ENCODE results near the gene BACH2. TPM values are rescaled to one million over a fixed set of nuclear protein-coding genes. Genes with fewer than 3 reads are reported as not detected.

Gene BACH2
- total and polyA plus RNA-seq, 2 of the 8 experiments (the other 6 are each of a cell fraction or from before 2014, with no cell fraction given) = 1.9 to 5.9 TPM

DNA sequence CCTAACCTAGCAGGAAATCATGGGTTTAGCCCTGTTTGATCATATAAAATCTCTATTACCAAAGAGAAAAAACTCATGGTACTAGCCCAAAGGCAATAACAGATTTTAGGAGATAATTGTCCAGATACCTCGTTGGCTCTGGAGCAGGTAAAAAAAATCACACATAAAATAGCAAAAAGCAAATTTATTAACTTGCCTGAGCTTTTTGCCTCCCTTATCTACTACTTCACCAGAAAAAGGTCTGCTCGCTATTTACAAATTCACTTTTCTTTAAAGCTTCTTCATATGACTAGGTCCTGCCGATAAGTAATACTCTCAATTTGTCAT, 320.0 kb downstream of the BACH2 start:
- Histone ChIP-seq H4K20me1 (replicated peaks in 1 of 2; ENCODE audit: control insufficient read depth in 1 of 2, insufficient read depth in 2 of 2, low read length in 2 of 2) (no peaks in the 10 kb centered on the region), H3K36me3 (ENCODE audit: control insufficient read depth in 2 of 4, insufficient read depth in 4 of 4, low read length in 3 of 4) (peaks cover 0 to 2% (median 0%) of the 10 kb centered on the region in 4 experiments; a peak in 2 of 8 replicates), H4K5ac (ENCODE audit: insufficient read length, low read depth, low read length) (no peak overlapping the region), H2AK5ac (ENCODE audit: low read depth, low read length) (no peak overlapping the region), H3K56ac (replicated peaks; ENCODE audit: insufficient read length, low read depth, low read length) (no peak overlapping the region), H3K23me2 (ENCODE audit: low read depth, low read length) (no peaks in the 10 kb centered on the region), H3K23ac (ENCODE audit: insufficient read length) (no peak overlapping the region), H2BK5ac (ENCODE audit: low read depth, low read length) (no peak overlapping the region), H2BK20ac (ENCODE audit: low read length) (no peak overlapping the region), H2BK120ac (replicated peaks; ENCODE audit: low read depth, low read length) (no peak overlapping the region), H3K14ac (ENCODE audit: insufficient read length) (no peak overlapping the region), H3K79me2 (ENCODE audit: control insufficient read depth in 1 of 2, insufficient read depth in 2 of 2, low read length in 2 of 2) (no peaks in the 10 kb centered on the region), H3K9me3 (ENCODE audit: insufficient read depth in 2 of 2, low read depth in 1 of 2, low read length in 1 of 2) (no peaks in the 10 kb centered on the region), H3K4me3 (ENCODE audit: extremely low read depth in 1 of 4, insufficient read depth in 2 of 4, low read depth in 3 of 4, low read length in 4 of 4) (no peak overlapping the region), H3K27ac (ENCODE audit: low read depth, low read length) (no peak overlapping the region), H3K9ac (replicated peaks in 1 of 4; ENCODE audit: extremely low read depth in 1 of 4, low read depth in 3 of 4, low read length in 3 of 4) (no peak overlapping the region), H3K18ac (ENCODE audit: extremely low read depth, low read length) (no peak overlapping the region), H2BK15ac (ENCODE audit: low read length) (no peak overlapping the region), H3K27me3 (replicated peaks in 1 of 4; ENCODE audit: control insufficient read depth in 3 of 4, extremely low read depth in 1 of 4, insufficient read depth in 3 of 4, low read length in 3 of 4) (no peaks in the 10 kb centered on the region), H3K79me1 (ENCODE audit: low read depth, low read length) (no peaks in the 10 kb centered on the region), H4K91ac (replicated peaks; ENCODE audit: insufficient read length, low read length) (no peak overlapping the region), H3K4me1 (replicated peaks in 1 of 4; ENCODE audit: control insufficient read depth in 3 of 4, insufficient read depth in 4 of 4, low read length in 3 of 4) (no peaks in the 10 kb centered on the region), H3K4ac (replicated peaks; ENCODE audit: insufficient read length, low read depth, low read length) (no peak overlapping the region), H2AFZ (ENCODE audit: low read length) (no peak overlapping the region), H4K8ac (ENCODE audit: extremely low read depth, insufficient read depth, low read length) (no peak overlapping the region), H2BK12ac (ENCODE audit: low read depth, low read length) (no peak overlapping the region), H3K4me2 (ENCODE audit: insufficient read depth in 1 of 2, low read depth in 2 of 2, low read length in 2 of 2) (no peak overlapping the region)
- DNase-seq (ENCODE audit: low read depth in 1 of 2, low spot score in 2 of 2) = no peak
- CTCF ChIA-PET (ENCODE audit: partially characterized antibody) = interaction anchor here (0.5 to 1.5 kb wide), 3 partner anchors 25 to 308 kb away, joined by 3 to 5 read pairs (median 3); no protein-coding TSS in a partner anchor
- TF ChIP-seq MAFK (IDR thresholded peaks at IDR 0.05; ENCODE audit: low read depth, low read length) (no peak), RXRA (IDR thresholded peaks at IDR 0.05; ENCODE audit: insufficient read depth, low read depth, low read length) (no peak), TBP (IDR thresholded peaks at IDR 0.05; ENCODE audit: low read depth, low read length) (no peak), POLR2AphosphoS5 (IDR thresholded peaks at IDR 0.05; ENCODE audit: low read depth, low read length) (no peak), CBX8 (IDR thresholded peaks at IDR 0.05; ENCODE audit: borderline replicate concordance, low read depth, low read length) (no peak), SP4 (IDR thresholded peaks at IDR 0.05; ENCODE audit: low read length) (no peak), FOSL1 (IDR thresholded peaks at IDR 0.05; ENCODE audit: insufficient read depth, low read depth, low read length) (no peak)
- TF ChIP-seq, protein P1, sequence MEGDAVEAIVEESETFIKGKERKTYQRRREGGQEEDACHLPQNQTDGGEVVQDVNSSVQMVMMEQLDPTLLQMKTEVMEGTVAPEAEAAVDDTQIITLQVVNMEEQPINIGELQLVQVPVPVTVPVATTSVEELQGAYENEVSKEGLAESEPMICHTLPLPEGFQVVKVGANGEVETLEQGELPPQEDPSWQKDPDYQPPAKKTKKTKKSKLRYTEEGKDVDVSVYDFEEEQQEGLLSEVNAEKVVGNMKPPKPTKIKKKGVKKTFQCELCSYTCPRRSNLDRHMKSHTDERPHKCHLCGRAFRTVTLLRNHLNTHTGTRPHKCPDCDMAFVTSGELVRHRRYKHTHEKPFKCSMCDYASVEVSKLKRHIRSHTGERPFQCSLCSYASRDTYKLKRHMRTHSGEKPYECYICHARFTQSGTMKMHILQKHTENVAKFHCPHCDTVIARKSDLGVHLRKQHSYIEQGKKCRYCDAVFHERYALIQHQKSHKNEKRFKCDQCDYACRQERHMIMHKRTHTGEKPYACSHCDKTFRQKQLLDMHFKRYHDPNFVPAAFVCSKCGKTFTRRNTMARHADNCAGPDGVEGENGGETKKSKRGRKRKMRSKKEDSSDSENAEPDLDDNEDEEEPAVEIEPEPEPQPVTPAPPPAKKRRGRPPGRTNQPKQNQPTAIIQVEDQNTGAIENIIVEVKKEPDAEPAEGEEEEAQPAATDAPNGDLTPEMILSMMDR (IDR thresholded peaks at IDR 0.05; ENCODE audit: control extremely low read depth in 1 of 3, insufficient read depth in 1 of 3, low read depth in 1 of 3, low read length in 3 of 3) = no peak
- WGBS, 2 experiments (ENCODE audit: extremely low coverage in 1 of 2, insufficient coverage in 1 of 2, insufficient read length in 1 of 2, insufficient replicate concordance in 2 of 2, low coverage in 1 of 2, low lambda C conversion rate in 2 of 2, missing lambda C conversion rate in 1 of 2) = 93% methylated on average over 3 of the region's 3 CpGs; no CpG with 5 or more reads in 1 of the 2 experiments
- POLR2A ChIA-PET (ENCODE audit: partially characterized antibody) = no interaction called here
- FAIRE-seq = no peak
